Measurements from ENCODE around the gene DUS2.
A peak's percentile ranks its signal among the peaks of the same experiment; 100 is the strongest.
"Not testable (repeated sequence)": the region's sequence is repeated elsewhere in the genome, so short reads cannot be mapped to it uniquely, and the experiment has no call there.

DUS2 gene

GRCh38 chr16:68022728-68023537 is at the start of gene DUS2, which contains the start of gene DDX28:
TSS of gene DUS2 (plus strand) at chr16:68023284. CDS start at chr16:68038024, 14,740 bp downstream.
TSS of gene DDX28 (minus strand) at chr16:68023232. CDS start at chr16:68023202, 30 bp downstream.
- DNase-seq, result peak; percentile 97

DNA sequence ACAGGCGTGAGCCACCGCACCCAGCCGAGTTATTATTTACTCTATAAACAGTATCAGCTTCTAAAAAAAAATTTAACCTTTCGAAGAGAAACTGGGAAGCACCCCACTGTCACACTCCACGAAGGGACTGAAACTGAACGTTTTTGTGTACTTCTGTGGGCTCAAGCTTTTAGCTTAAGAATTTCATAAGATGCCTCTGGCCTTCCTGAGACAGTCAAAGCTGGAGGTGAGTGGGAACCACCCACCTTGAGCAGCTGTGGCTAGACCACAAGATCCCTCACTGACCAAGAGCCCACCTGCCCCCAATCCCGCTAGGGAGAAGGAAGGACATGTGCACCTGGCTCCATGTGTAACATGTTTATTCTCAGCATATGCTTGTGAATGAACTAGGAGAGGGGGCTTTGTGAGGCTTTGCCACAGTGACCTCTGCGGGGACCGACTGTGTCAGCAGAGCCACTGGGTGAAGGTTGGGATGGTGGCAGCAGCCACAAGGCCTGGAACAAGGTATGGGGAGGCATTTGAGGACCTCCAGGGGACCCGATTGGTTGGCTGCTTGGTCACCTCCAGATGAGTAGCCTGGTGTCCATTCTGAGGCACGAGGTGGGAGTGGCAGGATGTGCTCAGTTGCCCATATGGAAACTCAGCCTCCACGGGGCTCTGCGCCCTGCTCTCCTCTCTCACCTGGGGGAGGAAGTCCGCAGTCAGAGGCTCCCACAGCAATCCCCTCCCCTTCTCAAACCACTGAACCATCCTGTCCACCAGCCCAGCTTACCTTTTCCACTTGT is 47.6 kb upstream of the DUS2 start:
- DNase-seq, result no peak

GRCh38 chr16:67976205-67976604 is 46.9 kb upstream of the DUS2 start:
- DNase-seq, result no peak

GRCh38 chr16:67977005-67977404 is 46.1 kb upstream of the DUS2 start:
- no peak for DNase-seq

GRCh38 chr16:67977469-67978227 is 45.4 kb upstream of the DUS2 start:
- DNase-seq, result no peak

DNA sequence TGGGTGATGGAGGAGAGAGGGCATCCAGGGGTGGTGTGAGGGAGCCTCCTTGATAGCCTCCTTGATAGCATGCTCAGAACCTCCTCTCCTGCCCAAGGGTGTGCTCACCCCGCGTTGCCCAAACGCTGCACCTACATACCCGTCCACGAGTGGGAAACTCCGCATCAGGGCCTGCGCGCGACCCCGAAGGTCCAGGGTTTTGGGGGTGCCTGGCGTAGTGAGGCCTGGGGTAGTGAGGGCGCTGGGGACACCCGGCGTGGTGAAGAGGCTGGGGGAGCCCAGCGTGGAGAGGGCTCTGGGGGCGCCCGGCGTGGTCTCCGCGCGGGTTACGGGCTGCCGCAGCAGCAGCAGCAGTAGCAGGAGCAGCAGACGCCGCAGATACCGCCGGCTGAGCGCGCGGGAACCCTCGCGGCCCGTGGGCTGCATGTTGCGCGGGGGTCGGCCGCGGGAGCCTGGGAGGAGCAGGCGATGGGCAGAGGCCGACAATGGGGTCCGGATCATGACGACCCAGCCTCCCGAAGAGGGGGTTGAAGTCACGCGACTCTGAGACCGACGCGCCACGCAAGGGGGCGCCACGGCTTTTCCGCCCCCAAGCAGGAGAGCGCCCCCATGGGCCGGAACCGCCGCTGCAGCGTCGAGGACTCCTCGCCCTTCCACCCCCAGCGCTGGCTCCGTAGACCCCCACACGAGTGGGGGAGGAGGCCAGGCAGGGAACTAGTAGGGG is 43.0 kb upstream of the DUS2 start, which contains the start of gene DPEP3:
Gene DPEP3, minus strand, starts transcription at position 545 of the 724 bp plus-strand sequence. Its CDS starts 119 bp downstream, at position 426.
- no peak for DNase-seq

DNA sequence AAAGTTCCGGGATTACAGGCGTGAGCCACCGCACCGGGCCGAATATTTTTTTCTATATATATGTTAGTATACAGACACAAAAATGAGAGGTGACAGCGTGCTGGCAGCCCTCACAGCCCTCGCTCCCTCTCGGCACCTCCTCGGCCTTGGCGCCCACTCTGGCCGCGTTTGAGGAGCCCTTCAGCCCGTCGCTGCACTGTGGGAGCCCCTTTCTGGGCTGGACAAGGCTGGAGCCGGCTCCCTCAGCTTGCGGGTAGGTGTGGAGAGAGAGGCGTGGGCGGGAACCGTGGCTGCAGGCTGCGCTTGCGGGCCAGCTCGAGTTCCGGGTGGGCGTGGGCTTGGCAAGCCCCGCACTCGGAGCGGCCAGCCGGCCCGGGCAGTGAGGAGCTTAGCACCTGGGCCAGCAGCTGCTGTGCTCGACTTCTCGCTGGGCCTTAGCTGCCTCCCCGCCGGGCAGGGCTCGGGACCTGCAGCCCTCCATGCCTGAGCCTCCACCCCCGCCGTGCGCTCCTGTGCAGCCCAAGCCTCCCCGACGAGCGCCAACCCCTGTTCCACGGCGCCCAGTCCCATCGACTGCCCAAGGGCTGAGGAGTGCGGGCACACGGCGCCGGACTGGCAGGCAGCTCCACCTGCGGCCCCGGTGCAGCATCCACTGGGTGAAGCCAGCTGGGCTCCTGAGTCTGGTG is 40.9 kb upstream of the DUS2 start:
- no peak for DNase-seq

DNA sequence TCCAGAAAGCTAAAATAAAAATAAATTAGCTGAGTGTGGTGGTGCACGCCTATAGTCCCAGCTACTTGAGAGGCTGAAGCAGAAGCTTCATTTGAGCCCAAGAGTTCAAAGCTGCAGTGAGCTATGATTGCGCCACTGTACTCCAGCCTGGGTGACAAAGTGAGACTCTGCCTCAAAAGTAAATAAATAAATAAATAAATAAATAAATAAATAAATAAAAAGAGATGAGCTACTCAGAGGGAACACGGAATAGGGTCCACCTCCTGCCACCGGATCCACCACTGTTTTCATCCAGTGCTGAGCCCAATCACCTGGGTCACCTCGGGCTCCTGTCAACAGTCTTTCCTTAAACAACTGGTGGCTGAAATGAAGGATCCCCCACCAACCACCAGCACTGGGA is 36.1 kb upstream of the DUS2 start:
- DNase-seq, result no peak

DNA sequence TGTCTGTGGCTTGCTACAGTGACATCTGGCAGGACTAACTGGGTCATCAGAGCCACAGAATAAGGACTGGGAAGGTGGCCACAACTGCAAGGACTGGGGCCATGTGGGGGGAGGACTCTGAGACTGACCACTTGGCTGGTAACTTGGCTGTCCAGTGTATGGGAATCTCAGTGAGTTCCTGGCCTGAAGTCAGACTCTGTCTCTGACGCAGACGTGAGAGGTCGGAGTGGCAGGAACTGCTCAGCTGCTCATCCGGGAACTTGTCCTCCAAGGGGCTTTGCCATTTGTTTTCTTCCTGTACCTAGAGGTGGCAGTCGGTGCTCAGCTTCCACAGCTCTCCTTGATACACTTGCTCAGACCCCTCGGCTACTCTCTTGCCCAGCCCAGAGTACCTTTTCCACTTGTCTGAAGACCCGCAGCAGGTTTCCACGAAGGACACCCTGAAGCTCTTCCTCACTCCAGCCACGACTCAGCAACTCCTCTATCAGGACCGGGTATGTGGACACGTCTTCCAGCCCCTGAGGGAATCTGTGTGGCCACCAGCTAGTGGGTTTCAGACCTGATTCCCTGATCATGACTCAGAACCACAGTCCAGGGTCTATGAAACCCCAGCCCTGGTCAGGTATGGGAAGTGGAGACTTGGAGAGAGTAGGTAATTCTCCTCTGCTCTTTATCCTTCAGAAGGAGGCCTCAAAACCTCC is 35.5 kb upstream of the DUS2 start:
- DNase-seq, result no peak

- no peak for DNase-seq
Measured at GRCh38 chr16:67988675-67989074, 34.4 kb upstream of the DUS2 start.

GRCh38 chr16:67989322-67990017 is 33.6 kb upstream of the DUS2 start:
- DNase-seq, result no peak

- DNase-seq, result no peak
Measured at GRCh38 chr16:67990018-67990386, 33.1 kb upstream of the DUS2 start.

- no peak for DNase-seq
Measured at GRCh38 chr16:67992661-67993206, 30.4 kb upstream of the DUS2 start.

- DNase-seq, result peak; percentile 82
Measured at GRCh38 chr16:67993207-67994039, 29.7 kb upstream of the DUS2 start.

GRCh38 chr16:67994040-67994408 is 29.1 kb upstream of the DUS2 start:
- not testable (repeated sequence) for DNase-seq

- no peak for DNase-seq
Measured at GRCh38 chr16:67995423-67995822, 27.7 kb upstream of the DUS2 start.

DNA sequence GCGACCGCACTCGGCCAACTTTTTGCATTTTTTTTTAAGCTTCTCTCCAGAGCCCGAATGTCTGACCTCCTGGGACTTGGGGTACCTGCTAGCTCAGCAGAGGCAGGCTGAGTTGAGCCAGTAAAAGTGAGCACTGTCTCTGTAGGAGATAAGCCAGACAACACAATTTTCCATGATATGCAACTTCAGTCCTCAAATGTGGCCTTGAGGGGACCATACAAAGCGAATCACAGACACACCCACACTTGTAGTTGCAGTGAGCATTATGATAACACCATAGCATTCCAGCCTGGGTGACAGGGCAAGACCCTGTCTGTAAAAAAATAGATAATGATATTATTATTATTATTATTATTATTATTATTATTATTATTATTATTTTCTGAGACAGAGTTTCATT is 26.4 kb upstream of the DUS2 start:
- DNase-seq, result no peak

- not testable (repeated sequence) for DNase-seq
Measured at GRCh38 chr16:67998231-67998778, 24.8 kb upstream of the DUS2 start.
